GM12891 (cell line): ENCODE data around the gene SAG.
"Not testable (repeated sequence)": the region's sequence is repeated elsewhere in the genome, so short reads cannot be mapped to it uniquely, and the experiment has no call there.

Source experiments
- DNase-seq: peaks from one replicate; pipeline ENCODE4 v3.0.0; 2011; ENCODE audit warnings: low spot score; ENCODE audit not compliant: insufficient read length
- FAIRE-seq: peaks from 2 replicates; lab custom pipeline; 2011; peaks lifted over from hg19 to GRCh38; lab: Jason Lieb, UNC
- PAX5 ChIP-seq: IDR thresholded peaks from 2 replicates; pipeline ENCODE4 v1.6.1; 2011; ENCODE audit warnings: low read length, moderate library complexity, mild to moderate bottlenecking; ENCODE audit not compliant: insufficient read depth, severe bottlenecking
- POLR2A ChIP-seq: IDR thresholded peaks from 2 replicates; pipeline ENCODE4 v1.6.1; 2011; ENCODE audit warnings: low read depth, low read length, control low read depth
- POLR2AphosphoS5 ChIP-seq: IDR thresholded peaks from 2 replicates; pipeline ENCODE4 v1.6.1; 2011; ENCODE audit warnings: low read depth, low read length, control low read depth
- POU2F2 ChIP-seq: IDR thresholded peaks from 2 replicates; pipeline ENCODE4 v1.6.1; 2011; ENCODE audit warnings: low read depth, mild to moderate bottlenecking, control low read depth, low read length, moderate library complexity
- SPI1 ChIP-seq: IDR thresholded peaks from 2 replicates; pipeline ENCODE4 v1.6.1; 2011; ENCODE audit warnings: low read depth, low read length, control low read depth
- TAF1 ChIP-seq: IDR thresholded peaks from 2 replicates; pipeline ENCODE4 v1.6.1; 2011; ENCODE audit warnings: low read depth, low read length, control low read depth

SAG gene

GRCh38 chr2:233362742-233363141, 55.1 kb downstream of the SAG start:
- FAIRE-seq, result peak; percentile 78
- TF ChIP-seq POU2F2 (no peak), TAF1 (no peak), PAX5 (no peak), SPI1 (no peak), POLR2AphosphoS5 (no peak), POLR2A (no peak)
- no peak for DNase-seq

DNA sequence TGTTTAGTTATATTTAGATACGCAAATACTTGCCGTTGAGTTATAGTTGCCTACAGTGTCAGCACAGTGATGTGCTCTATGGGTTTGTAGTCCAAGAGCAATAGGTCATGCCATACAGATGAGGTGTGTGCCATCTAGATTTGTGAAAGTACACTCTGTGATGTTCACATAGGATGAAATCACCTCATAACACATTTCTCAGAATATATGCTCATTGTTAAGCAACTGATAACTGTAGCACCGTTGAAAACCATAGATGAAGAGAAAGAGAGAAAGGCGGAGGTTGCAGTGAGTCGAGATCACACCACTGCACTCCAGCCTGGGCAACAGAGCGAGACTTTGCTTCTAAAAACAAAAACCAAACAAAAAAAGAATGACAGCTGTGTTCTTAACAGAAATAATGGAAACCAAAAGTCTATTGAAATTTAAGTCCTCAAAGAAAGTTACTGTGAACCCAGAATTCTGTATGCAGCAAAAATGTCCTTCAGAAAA, 56.2 kb downstream of the SAG start:
- FAIRE-seq, result peak; percentile 92
- TF ChIP-seq POLR2AphosphoS5 (no peak), PAX5 (peak; percentile 80)
- DNase-seq, result no peak

- TF ChIP-seq POU2F2, result no peak
- TF ChIP-seq PAX5, result no peak
- no peak for TF ChIP-seq TAF1
- TF ChIP-seq POLR2A, result no peak
- TF ChIP-seq POLR2AphosphoS5, result no peak
- TF ChIP-seq SPI1, result no peak
- no peak for DNase-seq
- FAIRE-seq, result no peak
These were observed 58.4 kb downstream of the SAG start for GRCh38 chr2:233365861-233366520.

GRCh38 chr2:233367586-233367985, 60.0 kb downstream of the SAG start:
- TF ChIP-seq PAX5 (no peak), POU2F2 (no peak), POLR2AphosphoS5 (no peak), TAF1 (no peak), SPI1 (no peak), POLR2A (no peak)
- DNase-seq (no peak), FAIRE-seq (no peak)

DNA sequence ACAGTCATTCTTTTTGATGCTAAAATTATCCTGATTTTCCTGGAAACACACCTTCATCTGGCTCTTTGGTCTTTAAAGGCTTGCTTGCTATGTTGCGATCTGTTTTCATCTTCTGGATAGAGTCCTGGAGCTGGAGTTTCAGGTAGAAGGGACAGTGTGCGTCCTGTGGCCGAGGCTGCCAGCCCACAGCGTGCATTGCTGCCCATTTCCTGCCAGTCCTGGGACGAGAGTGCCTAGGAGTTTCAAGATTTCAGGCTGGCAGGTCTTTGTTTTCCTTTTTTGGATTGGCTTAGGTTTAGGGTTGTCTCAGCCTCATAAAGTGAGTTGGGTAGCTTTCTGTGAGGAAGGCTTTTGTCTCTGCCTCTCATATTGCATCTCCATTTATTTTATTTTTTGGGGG, 61.1 kb downstream of the SAG start:
- no peak for DNase-seq
- FAIRE-seq, result no peak
- no peak for TF ChIP-seq TAF1
- no peak for TF ChIP-seq POLR2AphosphoS5
- no peak for TF ChIP-seq PAX5
- no peak for TF ChIP-seq POLR2A
- no peak for TF ChIP-seq POU2F2

DNA sequence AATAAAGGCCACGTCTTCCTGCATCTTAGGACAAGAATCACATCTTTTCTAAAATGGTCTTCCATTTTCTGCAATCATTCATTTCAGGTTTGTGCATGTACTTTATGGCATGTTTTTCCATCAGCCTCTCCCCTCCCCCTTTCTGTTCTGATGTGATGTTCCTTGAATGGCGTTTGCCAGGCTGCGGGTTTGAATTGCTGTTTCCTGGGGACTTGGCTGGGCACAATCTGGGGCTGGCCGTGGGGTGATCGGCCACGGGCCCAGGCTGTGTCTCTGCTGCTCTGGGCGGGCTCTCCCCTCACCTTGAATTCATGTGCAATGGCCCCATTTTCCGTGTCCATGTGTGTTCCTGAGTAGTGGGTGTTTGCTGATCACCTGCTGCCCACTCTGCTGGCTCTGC, 61.8 kb downstream of the SAG start:
- TF ChIP-seq PAX5 (no peak), TAF1 (no peak), POLR2AphosphoS5 (no peak), POLR2A (no peak), SPI1 (no peak), POU2F2 (no peak)
- no peak for DNase-seq
- no peak for FAIRE-seq

DNA sequence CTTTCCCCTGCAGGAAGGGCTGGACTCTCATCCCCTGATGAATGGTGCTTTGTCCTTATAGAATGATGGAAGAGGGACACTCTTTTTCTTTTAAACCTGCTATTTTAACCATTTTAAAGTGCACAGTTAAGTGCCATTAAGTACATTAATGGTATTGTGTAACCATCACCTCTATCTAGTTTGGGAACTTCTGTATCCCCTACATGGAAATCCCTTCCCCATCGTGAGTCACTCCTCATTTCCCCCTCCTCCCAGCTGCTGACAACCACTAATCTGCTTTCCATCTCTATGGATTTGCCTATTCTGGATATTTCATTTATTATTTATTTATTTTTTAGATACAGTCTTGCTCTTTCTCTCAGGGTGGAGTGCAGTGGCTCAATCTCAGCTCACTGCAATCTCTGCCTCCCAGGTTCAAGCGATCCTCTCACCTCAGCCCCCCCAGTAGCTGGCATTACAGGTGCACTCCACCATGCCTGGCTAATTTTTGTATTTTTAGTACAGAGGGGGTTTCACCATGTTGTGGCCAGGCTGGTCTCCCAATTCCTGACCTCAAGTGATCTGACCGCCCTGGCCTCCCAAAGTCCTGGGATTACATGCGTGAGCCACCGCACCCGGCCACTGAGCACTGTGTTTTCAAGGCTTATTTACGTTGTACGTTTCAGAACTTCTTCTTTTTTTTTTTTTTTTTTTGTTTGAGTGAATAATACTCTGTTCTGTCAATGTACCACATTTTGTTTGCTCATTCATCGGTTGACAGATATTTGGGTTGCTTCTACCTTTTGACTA, 62.5 kb downstream of the SAG start:
- TF ChIP-seq POLR2A (no peak), SPI1 (no peak), TAF1 (no peak), POLR2AphosphoS5 (no peak), POU2F2 (no peak), PAX5 (no peak)
- no peak for FAIRE-seq
- no peak for DNase-seq

DNA sequence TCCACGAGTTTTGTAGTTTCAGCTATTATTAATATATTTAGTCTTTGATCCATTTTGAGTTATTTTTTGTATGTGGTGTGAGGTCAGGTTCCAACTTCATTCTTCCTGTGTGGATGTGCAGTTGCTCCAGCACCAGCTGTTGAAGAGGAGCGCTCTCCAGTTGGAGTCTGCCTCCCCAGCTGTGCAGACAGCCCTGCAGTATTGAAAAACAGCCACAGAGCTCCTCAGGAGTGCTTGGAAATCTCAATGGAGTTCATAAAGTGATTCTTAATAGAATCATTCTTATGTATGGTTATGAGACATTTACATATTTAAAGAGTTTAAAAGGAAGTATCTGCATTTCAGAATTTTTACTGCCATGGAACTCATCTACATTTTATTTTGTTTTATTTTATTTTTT, 64.0 kb downstream of the SAG start:
- TF ChIP-seq SPI1 (no peak), TAF1 (no peak), POLR2AphosphoS5 (no peak), POLR2A (no peak), PAX5 (no peak), POU2F2 (no peak)
- FAIRE-seq (no peak), DNase-seq (no peak)

- no peak for FAIRE-seq
- no peak for TF ChIP-seq POLR2AphosphoS5
- no peak for TF ChIP-seq POLR2A
- TF ChIP-seq SPI1, result no peak
- TF ChIP-seq TAF1, result no peak
- TF ChIP-seq PAX5, result no peak
- TF ChIP-seq POU2F2, result no peak
- no peak for DNase-seq
These were observed 65.2 kb downstream of the SAG start for GRCh38 chr2:233372855-233373254.

GRCh38 chr2:233373316-233373715, 65.7 kb downstream of the SAG start:
- DNase-seq (no peak), FAIRE-seq (peak; percentile 35)
- no peak for TF ChIP-seq POLR2A
- TF ChIP-seq SPI1, result no peak
- no peak for TF ChIP-seq TAF1
- no peak for TF ChIP-seq POLR2AphosphoS5
- no peak for TF ChIP-seq PAX5

DNA sequence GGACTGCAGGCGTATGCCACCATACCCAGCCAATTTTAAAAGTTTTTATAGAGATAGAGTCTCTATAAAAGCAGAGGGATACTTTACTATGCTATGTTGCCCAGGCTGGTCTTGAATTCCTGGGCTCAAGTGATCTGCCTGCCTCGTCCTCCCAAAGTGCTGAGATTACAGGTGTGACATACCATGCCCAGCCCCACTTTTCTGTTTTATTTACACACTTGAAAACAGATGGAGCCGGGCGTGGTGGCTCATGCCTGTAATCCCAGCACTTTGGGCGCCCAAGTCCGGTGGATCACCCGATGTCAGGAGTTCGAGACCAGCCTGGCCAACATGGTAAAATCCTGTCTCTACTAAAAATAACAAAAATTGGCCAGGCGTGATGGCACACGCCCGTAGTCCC, 67.2 kb downstream of the SAG start:
- DNase-seq, FAIRE-seq: not testable (repeated sequence)
